ENCODE results near the gene LAMA2. TPM values are rescaled to one million over a fixed set of nuclear protein-coding genes. Genes with fewer than 3 reads are reported as not detected.

The LAMA2 gene
- total RNA-seq, 2 donors from 2014 or later, result 111 to 217 TPM

DNA sequence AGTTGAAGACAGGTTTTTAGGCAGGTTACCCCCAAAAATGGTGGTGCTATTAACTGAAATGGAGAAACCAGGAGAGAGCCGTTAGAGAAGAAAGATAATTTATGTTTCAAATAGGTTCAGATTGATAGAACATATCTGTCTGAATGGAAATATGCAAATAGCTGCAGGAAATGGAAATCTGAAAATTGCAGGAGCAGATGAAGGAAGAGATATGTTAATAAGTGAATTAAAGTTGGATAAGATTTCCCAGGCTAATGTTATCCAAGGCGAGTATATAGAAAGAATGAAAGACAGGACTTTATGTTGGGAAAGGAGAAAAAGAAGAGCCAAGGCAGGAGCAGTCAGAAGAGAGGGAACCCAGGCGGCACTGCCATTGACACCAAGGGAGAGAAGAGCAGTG lies 461.4 kb downstream of the LAMA2 start:
- no peak overlapping the region for H3K27ac ChIP-seq
- no peak for ATAC-seq (ENCODE audit: insufficient number of reproducible peaks, low FRiP score, low read depth)
- H3K4me3 ChIP-seq, result no peak overlapping the region
- no peak for DNase-seq (ENCODE audit: low spot score)
- H3K36me3 ChIP-seq, result no peaks in the 10 kb centered on the region
- no peaks in the 10 kb centered on the region for H3K27me3 ChIP-seq (replicated peaks; ENCODE audit: insufficient read depth)
- TF ChIP-seq CTCF (IDR thresholded peaks at IDR 0.05), result no peak
- no peaks in the 10 kb centered on the region for H3K4me1 ChIP-seq (ENCODE audit: control insufficient read depth in 1 of 2, low read depth in 2 of 2)
- no peaks in the 10 kb centered on the region for H3K9me3 ChIP-seq

GRCh38 chr6:129345890-129346289 lies 463.0 kb downstream of the LAMA2 start:
- H3K36me3 ChIP-seq, result no peaks in the 10 kb centered on the region
- no peaks in the 10 kb centered on the region for H3K9me3 ChIP-seq
- no peaks in the 10 kb centered on the region for H3K27me3 ChIP-seq (replicated peaks; ENCODE audit: insufficient read depth)
- ATAC-seq (ENCODE audit: insufficient number of reproducible peaks, low FRiP score, low read depth) (no peak), DNase-seq (ENCODE audit: low spot score) (no peak)
- H3K27ac ChIP-seq, result no peak overlapping the region
- no peak for TF ChIP-seq CTCF (IDR thresholded peaks at IDR 0.05)
- H3K4me3 ChIP-seq, result no peak overlapping the region
- no peaks in the 10 kb centered on the region for H3K4me1 ChIP-seq (ENCODE audit: control insufficient read depth in 1 of 2, low read depth in 2 of 2)

DNA sequence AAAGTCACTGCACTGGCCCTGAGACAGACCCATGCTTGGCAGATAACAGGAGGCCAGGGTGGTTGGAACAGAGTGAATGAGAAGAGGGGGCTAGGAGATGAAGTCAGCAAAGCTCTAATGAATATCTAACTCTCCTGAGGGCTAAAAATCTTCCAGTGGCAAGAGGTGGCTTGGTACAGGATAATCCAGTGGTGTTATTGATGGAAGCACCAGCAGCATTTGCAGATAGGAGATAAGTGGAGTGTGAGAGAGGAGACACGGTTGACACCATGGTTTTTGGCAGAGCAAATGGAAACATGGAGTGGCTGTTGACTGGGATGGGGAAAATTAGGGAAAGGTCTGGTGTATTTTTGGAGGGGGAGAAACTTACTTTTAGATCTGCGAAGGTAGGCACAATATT lies 464.0 kb downstream of the LAMA2 start:
- no peak for DNase-seq (ENCODE audit: low spot score)
- Histone ChIP-seq H3K4me1 (ENCODE audit: control insufficient read depth in 1 of 2, low read depth in 2 of 2) (no peaks in the 10 kb centered on the region), H3K27ac (no peak overlapping the region), H3K27me3 (replicated peaks; ENCODE audit: insufficient read depth) (no peaks in the 10 kb centered on the region), H3K9me3 (no peaks in the 10 kb centered on the region), H3K36me3 (no peaks in the 10 kb centered on the region), H3K4me3 (no peak overlapping the region)
- no peak for TF ChIP-seq CTCF (IDR thresholded peaks at IDR 0.05)
- no peak for ATAC-seq (ENCODE audit: insufficient number of reproducible peaks, low FRiP score, low read depth)

- H3K4me3 ChIP-seq, result no peak overlapping the region
- H3K27me3 ChIP-seq (replicated peaks; ENCODE audit: insufficient read depth), result no peaks in the 10 kb centered on the region
- TF ChIP-seq CTCF (IDR thresholded peaks at IDR 0.05), result no peak
- no peaks in the 10 kb centered on the region for H3K36me3 ChIP-seq
- no peak overlapping the region for H3K27ac ChIP-seq
- DNase-seq (ENCODE audit: low spot score) (no peak), ATAC-seq (ENCODE audit: insufficient number of reproducible peaks, low FRiP score, low read depth) (no peak)
- no peaks in the 10 kb centered on the region for H3K9me3 ChIP-seq
- H3K4me1 ChIP-seq (ENCODE audit: control insufficient read depth in 1 of 2, low read depth in 2 of 2), result no peaks in the 10 kb centered on the region
Observed at GRCh38 chr6:129350278-129350677, 467.3 kb downstream of the LAMA2 start.

DNA sequence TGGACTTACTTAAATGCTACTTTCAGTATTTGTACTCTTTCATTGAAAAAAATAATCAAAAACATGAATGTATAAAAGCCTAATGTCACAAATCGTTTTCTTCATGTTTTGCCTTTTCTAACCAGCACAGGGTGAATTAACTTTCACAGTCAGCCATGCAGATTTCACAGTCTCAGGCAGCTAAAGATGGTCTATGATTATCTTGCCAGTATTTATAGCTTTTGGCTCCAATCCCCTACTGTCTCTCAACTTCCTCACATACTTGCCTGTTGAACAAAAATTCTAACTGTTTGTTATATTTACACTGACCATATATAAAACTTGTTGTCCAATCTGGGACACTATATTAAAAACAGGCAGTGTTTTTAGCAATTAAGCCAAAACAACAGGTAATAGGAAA lies 468.9 kb downstream of the LAMA2 start:
- Histone ChIP-seq H3K4me1 (ENCODE audit: control insufficient read depth in 1 of 2, low read depth in 2 of 2) (no peaks in the 10 kb centered on the region), H3K9me3 (no peaks in the 10 kb centered on the region), H3K36me3 (no peaks in the 10 kb centered on the region), H3K4me3 (no peak overlapping the region), H3K27ac (no peak overlapping the region), H3K27me3 (replicated peaks; ENCODE audit: insufficient read depth) (no peaks in the 10 kb centered on the region)
- ATAC-seq (ENCODE audit: insufficient number of reproducible peaks, low FRiP score, low read depth) (no peak), DNase-seq (ENCODE audit: low spot score) (no peak)
- no peak for TF ChIP-seq CTCF (IDR thresholded peaks at IDR 0.05)
